GM18873 (cell line): ENCODE results near the gene WNT3.

Experiments
- ATAC-seq: cut with Tn5 transposase; IDR thresholded peaks from one replicate; pipeline ENCODE4 v1.9.1; 2021; ENCODE audit warnings: mild to moderate bottlenecking, moderate library complexity, moderate number of reproducible peaks; ENCODE audit not compliant: unreplicated experiment, low FRiP score

The WNT3 gene

DNA sequence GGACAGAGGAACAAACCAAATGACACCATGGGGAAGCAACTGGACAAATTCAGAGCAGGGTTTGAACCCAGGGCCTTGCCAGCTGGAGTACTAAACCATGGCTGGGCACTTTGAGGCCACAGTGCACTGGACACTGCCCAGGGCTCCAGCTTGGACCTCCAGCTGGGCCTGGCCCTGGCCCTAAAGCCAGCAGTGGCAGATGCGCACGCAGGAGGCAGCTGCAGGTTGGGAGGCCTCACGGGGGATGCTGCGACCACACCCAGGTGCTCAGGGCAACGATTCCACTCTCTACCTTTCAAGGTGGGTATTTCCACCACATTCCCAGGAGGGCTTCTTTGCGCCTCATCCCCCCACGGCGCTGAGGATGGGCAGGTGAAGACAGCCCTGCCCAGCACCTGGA lies 28.9 kb downstream of the WNT3 start:
- no peak for ATAC-seq

DNA sequence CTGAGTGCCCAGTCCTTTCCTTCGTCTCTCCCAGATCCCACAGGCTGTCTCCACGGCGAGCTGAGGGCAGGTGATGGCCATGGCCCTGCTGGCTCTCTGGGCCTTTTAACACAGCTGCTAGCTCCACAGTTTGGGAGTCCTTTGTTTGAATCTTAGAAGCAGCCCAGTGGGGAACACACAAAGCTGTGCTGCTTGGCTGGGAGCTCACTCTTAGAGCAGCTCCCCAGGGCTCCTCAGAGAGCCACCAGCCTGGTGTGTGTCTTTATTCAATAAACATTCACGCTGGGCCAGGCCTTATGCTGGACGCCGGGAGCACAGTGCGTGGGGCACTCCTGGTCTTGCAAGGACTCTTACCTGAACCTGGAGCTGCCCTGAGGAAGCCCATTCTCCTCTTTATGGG lies 29.7 kb downstream of the WNT3 start:
- no peak for ATAC-seq

DNA sequence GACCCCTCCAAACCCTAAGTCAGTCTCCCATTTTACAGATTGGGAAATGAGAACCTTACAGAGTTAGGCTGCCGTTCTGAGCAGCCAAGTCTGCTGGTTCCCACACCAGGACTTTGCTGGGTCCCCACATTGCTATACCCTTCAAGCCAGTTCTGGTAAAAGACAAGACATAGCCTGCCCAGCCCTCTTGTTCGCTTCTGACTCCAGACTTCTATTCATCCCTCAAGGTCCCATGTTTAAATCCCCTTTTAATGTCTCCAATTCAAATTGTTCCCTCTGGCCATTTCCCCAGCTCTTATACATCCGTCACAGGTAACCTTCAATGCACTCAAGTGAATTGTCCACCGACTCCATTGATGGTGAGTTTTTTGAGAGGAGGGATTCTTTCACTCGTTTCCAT lies 30.2 kb downstream of the WNT3 start:
- no peak for ATAC-seq

DNA sequence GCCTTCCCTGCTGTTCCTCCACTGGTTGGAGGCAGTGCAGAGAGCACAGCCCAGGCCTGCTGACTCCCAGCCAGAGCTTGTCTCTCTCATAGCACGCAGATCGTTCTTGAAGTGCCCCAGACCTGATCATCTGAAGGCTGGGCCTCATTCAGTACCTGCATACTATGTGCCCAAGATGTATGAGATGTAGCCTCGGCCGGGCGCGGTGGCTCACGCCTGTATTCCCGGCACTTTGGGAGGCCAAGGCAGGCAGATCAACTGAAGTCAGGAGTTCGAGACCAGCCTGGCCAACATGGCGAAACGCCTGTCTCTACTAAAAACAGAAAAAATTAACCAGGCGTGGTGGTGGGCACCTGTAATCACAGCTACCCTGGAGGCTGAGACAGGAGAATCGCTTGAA lies 31.0 kb downstream of the WNT3 start:
- ATAC-seq, result no peak

DNA sequence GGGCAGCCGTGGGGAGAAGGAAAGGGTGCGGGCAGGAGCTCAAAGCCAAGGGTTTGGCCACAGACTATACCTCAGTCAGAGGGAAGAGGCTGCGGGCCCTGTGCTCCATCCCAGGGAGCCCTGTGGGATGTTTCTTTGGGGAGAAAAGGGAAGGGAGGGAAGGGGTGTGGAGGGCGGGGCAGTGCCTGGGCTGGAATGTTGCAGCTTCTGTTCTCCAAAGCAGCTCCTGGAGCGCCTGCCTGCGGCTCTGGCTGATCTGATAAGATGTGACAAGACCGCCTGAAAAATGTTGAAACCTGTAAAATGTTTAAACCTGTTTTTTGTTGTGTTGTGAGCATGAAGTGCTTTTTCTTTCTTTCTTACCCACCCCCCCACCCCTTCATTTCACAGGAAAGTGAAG lies 32.8 kb downstream of the WNT3 start:
- ATAC-seq, result no peak

DNA sequence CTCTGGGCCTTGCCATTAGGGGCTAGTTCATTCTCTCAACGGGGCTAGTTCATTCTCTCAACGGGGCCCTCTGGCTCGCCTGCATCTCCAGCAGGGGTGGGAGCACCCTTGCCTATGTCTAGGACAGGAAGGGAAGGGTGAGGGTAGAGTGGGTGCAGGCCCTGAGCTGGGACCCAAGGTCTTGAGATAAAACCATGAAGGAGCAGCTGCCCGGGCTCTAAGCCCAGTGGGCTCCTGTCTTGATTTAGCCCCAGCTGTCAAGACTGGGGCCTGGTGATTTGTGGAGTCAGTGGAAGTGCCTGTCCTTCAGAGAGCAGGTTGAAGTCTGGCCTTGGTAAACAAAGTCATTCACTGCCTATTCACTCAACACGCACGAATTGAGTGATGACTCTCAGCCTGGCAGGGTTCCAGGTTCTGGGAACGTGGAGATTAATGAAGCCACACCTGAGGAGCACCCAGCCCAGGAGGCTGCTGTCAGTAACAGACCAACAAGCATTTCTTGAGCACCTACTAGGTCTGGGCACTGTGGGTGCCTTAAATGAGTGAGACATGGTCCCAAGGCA lies 35.4 kb downstream of the WNT3 start:
- no peak for ATAC-seq

DNA sequence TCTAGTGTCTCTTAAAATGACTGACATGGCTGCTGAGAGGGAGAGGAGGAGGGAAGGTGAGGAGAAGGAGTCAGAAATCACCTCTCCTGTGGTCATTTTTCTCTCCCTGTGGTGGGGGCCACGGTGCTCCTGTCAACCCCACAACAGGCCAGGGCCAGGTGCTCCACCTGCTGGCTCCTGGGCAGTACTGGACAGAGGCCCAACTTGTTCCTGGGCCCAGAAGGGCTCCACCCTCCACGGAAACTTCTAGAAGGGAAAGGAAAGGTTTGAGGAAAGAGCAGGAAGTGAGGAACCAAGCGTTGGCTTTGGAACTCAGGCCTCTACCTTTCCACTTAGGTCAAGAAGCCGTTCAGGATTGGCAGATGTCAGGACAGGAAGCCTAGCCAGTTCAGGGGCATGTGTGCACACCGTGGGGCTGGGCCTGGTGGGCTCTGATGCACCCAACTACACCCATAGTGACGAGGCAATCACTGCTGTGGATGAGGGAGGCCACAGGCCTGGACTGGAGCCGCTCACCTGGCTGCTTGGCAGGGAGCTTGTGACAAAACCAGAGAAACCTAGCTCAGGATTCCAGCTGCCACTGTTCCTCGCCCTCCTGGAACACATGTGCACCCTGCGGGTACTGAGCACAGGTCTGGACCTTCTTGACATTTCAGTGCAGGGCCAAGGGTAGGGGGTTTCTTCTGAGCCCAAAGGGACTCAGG lies 36.1 kb downstream of the WNT3 start:
- ATAC-seq, result no peak

DNA sequence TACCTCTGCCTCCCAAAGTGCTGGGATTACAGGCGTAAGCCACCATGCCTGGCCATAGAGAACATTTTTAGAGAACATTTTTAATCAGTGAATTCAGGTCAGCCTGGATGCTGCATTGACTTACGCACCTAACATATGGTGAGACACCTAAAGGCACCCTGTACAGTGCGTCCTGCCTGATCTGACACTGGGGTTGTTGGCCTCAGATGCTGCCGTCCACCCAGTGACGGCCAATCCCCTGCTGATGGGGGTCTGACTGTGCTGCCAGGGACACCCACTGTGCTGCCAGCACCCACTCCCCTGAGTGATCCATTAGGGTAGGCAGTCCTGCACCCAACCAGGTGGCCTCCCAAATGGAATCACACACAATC lies 38.5 kb downstream of the WNT3 start:
- no peak for ATAC-seq

DNA sequence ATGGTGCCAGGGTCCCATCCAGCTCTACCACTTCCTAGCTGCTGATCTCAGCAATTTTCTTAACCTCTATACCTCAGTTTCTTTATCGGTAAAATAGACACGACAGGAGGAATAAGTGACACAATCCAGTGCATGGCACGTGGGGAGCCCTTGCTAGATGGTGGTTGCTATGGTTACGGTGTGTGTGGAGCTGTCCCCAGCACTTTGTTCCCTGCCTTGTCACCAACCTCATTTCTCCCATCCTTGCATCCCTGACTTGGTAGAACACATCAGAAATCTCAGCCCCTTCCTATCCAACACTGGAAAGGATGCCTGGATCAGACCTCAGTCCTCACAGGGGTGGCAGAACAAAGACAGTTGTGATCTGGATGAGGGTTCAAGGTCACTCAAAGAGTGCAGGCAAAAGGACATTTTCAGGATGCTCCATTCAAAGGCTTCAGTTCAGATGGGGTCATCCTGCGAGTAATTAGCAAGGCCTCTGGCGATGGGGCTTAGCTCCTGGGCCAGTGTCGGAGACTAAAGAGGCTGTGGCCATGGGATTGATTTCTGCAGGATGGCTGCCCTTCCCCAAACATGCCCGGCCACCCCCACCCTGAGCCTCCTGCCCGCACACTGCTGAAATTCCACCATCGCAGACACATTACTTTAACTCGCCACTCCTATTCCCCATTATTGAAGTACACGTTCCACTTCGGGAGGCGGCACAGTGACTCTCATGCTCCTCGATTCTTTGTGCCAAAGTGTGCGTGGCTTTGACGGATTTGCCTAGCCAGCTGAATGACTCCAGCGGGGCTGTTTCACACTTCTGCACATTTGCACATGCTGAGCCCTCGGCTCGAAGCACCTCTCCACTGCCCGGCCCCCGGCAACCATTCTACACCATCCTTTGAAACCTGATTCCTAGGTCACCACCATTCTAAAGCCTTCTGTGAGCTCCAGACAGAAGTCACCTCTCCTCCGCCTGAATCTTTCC lies 40.3 kb downstream of the WNT3 start:
- no peak for ATAC-seq

DNA sequence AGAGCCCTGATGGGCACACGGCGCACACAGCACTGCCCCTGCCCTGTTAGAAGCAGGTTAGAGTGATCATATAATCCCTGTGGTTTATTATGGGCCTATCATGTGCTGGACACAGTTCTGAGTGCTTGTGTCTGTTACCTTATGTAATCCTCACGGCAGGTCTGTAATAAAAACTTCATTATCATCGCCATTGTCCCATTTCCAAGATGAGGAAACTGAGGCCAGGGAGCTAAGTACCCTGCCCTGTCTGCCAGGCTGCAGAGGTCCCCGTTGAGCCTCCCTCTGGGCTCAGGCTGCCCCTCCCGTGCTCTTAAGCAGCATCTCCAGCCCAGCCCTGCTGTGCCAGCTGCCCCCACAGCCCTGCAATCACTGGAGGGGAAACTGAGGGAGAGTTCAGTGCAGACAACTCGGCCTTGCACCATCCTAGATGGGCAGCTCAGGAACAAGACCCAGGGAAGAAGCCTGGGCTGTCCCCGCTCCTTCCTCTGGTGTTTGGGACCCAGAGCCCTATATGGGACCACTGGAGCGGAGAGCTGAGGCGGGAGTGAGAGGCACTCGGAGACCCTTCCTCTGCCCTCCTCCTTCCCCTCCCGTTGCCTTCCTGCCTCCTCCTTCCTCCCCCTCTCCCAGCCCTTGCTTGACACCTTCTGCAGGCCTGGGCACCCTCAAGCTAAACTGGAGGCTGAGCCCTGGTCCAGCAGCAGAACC lies 42.0 kb downstream of the WNT3 start:
- no peak for ATAC-seq

DNA sequence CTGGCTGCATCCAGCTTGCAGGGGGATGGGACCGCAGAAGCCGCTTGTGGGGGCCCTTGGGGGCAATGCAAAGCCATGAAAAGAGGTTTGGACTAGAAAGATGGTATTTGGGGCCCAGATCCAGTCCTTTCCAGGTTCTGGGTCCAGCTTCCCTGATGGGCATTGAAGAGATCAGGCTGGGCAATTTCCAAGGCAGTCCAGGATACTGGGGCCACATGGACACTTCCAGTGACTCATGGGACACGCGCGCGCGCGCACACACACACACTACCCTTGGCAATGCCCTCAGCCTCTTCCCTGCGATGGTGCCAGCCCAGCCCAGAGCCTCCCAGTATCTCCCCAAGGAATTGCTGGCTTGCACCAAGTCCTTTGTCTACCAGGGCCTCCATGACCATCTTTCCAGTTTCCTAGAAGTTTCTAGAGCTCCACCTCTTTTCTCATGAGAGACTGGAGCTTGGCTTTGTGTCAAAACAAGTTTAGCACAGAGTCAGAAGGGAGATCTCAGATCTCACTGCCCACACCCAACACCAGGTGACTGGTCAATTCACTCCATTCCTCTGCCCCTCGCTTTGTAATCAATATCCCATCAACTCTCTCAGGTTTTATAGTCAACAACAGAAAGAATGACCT lies 44.3 kb downstream of the WNT3 start:
- no peak for ATAC-seq

DNA sequence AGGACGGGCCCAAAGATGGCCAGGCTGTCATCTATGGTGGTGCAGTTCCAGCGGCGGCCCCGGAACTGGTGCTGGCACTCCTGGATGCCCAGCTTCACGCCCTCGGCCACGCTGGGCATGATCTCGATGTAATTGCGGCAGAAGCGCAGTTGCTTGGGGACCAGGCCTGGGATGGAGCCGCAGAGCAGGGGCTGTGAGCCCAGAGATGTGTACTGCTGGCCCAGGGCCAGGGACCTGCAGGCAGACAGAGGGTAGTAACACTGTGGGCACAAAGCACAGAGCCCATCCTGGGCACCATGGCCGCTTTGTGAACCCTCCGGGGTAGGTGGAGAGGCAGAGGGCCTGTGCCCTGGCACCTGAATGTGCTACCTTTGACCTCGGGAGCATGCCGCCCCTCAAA lies 44.8 kb downstream of the WNT3 start:
- no peak for ATAC-seq

DNA sequence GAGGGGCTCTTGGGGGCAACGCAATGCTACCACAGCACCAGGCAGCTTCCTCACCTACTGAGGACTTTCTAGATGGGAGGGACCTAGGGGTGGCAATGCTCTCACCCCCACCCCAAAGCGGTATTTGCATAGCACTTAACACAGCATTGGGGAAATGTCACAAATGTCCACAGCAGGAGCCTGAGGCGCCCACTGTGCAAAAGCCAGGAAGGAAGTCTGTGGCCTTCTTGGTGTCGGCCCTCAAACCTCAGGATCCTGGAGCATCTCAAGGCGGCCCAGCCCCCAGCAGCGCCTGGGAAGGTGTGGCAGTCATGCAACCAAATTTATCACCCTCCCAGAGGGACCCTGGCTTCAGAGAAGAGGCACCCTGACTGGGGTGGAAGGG lies 45.3 kb downstream of the WNT3 start:
- no peak for ATAC-seq

DNA sequence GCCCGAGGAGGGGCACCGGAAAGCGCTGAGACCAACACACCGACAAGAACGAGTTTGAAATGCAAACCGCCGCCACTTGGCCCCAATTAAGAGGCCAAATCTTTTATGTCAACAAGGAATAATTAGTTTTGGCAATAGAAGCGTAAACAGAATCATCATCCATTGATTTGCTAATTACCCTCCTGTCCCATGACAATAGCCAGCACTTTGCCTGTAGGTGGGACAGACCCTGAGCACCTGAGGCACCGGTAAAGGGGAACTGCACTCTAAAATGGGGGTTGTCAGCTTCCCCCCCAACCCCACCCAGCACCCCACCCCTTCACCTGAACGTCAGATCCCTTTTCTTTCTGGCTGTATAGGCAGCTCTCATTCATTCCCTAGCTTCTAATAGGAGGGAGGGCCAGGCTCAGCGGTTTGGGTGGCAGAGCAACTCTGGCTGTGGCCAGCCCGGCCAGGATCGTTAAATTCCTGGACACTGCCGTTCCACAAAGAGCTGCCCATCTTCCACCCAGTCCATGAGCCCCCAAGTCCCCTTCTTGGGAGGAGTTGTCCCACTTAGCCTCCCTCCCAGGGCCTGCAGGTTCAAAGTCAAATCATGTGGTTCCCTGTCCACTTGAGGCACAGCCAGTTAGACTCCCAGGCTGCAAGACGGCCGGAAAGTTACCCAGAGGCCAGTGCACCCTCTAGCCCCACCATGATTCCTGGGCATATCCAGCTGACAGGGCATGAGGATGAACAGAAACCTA lies 45.8 kb downstream of the WNT3 start:
- ATAC-seq, result no peak

DNA sequence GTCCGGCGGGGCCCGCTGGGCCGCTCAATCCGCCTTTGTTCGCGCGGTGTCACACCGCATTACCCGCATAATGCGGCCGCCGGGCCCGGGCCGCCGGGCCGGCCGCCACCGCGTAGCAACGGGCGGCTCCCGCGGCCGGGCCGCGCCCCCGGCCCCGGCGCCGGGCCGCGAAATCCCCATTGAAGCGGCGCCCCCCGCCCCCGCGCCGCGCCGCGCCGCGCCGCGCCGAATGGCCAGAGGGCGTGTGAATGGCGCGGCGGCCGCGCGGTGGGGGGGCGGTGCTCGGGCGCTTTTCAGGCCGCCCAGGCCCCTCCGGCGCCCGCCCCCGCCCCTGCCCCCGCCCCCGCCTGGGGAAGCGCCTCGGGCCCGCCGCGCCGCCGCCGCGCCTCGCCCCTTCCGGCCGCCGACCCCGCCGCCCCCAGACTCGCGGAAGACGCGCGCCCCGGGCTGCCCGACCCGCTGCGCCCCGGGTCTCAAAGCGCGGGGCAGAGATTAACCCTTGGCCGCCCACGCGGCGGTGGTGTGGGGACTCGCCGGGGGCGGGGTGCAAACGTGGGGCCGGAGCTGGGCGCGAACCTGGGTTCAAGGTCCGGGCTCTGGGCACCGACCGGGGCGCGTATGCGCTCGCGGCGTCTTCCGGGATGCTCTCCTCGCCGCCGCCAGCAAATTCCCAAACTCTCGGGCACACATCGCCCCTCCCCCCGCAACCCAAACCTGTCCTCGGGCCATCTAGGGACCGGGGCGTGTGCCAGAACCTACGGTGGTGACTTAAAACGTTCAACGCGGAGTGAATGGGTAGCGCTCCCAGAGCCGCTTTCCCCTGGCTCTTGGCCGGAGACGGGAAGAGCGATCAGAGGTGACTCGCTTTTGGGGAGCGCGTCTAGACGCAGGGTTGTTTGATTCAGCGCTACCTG lies 46.7 kb downstream of the WNT3 start:
- no peak for ATAC-seq

DNA sequence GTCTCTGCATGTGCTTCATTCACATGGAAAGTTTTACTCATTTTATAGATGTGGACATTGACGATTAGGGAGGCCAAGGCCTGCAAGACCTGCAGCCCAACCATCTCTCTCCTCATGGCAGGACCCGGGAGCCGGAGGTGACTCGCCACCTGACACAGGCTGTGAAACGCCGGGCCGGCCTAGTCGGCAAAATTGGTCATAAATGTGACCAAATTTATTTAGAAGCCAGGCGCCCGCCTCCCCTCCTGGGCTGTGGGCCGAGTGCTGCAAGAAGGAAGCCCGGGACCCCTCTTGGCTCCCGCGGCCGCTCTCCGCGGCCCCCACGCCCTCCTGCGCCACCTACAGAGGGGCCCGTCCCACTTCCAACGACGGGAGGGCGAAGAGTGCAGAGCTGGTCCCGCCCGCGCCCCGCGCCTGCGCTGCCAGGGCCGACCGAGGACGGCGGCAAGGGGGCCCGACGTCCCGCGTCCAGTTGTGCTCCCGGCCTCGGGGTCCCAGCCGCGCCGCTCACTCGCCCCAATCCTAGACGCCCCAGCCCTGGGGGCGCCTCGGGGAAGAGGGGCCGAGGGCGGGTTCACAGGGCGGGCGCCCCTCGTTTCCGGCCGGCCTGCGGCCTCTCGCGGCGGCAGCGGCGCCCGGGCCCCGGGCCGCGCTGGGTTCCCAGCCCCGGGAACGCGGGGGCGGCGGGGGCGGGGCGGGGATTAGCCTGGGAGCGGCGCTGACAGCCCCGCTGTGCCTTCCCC lies 47.5 kb downstream of the WNT3 start:
- no peak for ATAC-seq

DNA sequence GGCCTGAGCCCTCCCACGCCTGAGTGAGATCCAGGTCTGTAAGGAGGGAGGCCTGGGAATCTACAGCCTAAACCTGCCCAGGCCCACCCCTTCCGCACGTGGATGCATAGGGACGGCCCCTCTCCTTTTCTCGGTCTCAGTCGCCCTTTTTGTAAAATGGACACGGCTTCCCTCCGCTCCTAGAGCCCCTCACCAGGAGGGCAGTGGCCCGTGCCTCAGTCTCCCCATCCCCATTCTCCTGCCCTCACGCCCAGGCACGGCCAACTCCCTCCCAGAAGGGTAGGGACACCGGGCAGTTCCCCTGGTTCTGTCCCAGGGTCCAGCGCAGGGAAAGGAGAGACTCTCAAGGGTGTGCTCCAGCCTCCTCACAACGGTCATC lies 48.1 kb downstream of the WNT3 start:
- no peak for ATAC-seq
